Parathyroid adenoma (tissue), 2 donors: ENCODE data around the gene APOC4.

Experiments used
- H2AFZ ChIP-seq: fragments of 300-600 bp; sonication (generic); one replicate; pipeline ENCODE4 v1.7.0; 2017; ENCODE audit warnings: antibody characterized with exemption, mild to moderate bottlenecking
- H3K27ac ChIP-seq: fragments of 300-600 bp; sonication (generic); one replicate; pipeline ENCODE4 v1.7.0; 2017
- H3K27me3 ChIP-seq: fragments of 300-600 bp; sonication (generic); one replicate; pipeline ENCODE4 v1.7.0; 2017; ENCODE audit warnings: low read length; ENCODE audit not compliant: control insufficient read depth, insufficient read depth
- H3K36me3 ChIP-seq: fragments of 300-600 bp; sonication (generic); one replicate; pipeline ENCODE4 v1.7.0; 2017; ENCODE audit warnings: low read length; ENCODE audit not compliant: control insufficient read depth, insufficient read depth
- H3K4me1 ChIP-seq: fragments of 300-600 bp; sonication (generic); one replicate; pipeline ENCODE4 v1.7.0; 2017; ENCODE audit warnings: control low read depth
- H3K4me2 ChIP-seq: fragments of 300-600 bp; sonication (generic); one replicate; pipeline ENCODE4 v1.7.0; 2017; ENCODE audit warnings: low read length
- H3K4me3 ChIP-seq: fragments of 300-600 bp; sonication (generic); one replicate; pipeline ENCODE4 v1.7.0; 2017; ENCODE audit warnings: low read depth, low read length
- H3K79me2 ChIP-seq: fragments of 300-600 bp; sonication (generic); one replicate; pipeline ENCODE4 v1.7.0; 2017; ENCODE audit warnings: control low read depth
- H3K9ac ChIP-seq: fragments of 300-600 bp; sonication (generic); one replicate; pipeline ENCODE4 v1.7.0; 2017; ENCODE audit warnings: mild to moderate bottlenecking
- H3K9me3 ChIP-seq: fragments of 300-600 bp; sonication (generic); one replicate; pipeline ENCODE4 v1.7.0; 2017; ENCODE audit warnings: low read length; ENCODE audit not compliant: control insufficient read depth
- TF ChIP-seq, protein P1 (sequence below): fragments of 300-600 bp; sonication (generic); IDR thresholded peaks from one replicate; pipeline ENCODE4 v1.7.0; 2017; ENCODE audit warnings: antibody characterized with exemption, mild to moderate bottlenecking
- donor health status: primary hyperparathyroidism.

APOC4 gene

GRCh38 chr19:44988273-44988672 lies 46.2 kb downstream of the APOC4 start:
- Histone ChIP-seq H3K27me3 (no peaks in the 10 kb centered on the region), H3K36me3 (no peaks in the 10 kb centered on the region), H3K9me3 (no peaks in the 10 kb centered on the region)

DNA sequence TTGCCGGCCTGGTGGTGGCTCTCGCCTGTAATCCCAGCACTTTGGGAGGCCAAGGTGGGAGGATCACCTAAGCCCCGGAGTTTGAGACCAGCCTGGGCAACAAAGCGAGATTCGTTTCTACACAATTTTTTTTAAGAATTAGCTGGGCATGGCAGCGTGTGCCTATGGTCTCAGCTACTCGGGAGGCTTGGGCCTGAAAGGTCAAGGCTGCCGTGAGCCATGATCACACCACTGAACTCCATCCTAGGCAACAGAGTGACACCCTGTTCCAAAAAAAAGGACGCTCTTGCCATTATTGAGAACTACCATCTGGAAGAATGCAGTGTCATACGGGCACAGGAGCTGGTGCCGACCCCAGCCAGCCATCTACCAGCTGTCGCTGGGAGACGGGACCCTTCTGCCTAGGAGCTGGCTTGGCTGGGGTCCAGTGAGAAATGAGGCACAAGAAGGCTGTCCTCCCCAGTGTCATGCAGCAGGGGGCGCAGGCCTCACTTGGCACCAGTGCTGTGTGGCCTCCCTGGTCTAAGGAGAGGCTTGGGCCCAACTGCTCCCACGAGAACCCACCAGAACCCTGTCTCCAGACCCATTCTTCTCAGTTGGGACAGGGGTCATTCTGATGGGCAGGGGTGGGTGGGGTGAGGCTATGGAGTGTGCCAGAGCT lies 47.0 kb downstream of the APOC4 start:
- Histone ChIP-seq H3K4me2 (no peak overlapping the region), H3K9me3 (no peaks in the 10 kb centered on the region), H3K36me3 (no peaks in the 10 kb centered on the region), H3K4me3 (no peak overlapping the region), H2AFZ (no peak overlapping the region), H3K4me1 (no peaks in the 10 kb centered on the region), H3K27me3 (no peaks in the 10 kb centered on the region), H3K27ac (no peak overlapping the region), H3K9ac (no peak overlapping the region), H3K79me2 (no peaks in the 10 kb centered on the region)
- TF ChIP-seq, protein P1, sequence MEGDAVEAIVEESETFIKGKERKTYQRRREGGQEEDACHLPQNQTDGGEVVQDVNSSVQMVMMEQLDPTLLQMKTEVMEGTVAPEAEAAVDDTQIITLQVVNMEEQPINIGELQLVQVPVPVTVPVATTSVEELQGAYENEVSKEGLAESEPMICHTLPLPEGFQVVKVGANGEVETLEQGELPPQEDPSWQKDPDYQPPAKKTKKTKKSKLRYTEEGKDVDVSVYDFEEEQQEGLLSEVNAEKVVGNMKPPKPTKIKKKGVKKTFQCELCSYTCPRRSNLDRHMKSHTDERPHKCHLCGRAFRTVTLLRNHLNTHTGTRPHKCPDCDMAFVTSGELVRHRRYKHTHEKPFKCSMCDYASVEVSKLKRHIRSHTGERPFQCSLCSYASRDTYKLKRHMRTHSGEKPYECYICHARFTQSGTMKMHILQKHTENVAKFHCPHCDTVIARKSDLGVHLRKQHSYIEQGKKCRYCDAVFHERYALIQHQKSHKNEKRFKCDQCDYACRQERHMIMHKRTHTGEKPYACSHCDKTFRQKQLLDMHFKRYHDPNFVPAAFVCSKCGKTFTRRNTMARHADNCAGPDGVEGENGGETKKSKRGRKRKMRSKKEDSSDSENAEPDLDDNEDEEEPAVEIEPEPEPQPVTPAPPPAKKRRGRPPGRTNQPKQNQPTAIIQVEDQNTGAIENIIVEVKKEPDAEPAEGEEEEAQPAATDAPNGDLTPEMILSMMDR = peak; percentile 39

More at GRCh38 chr19:44988273-44988672, 46.2 kb downstream of the APOC4 start:
- Histone ChIP-seq H3K4me3 (no peak overlapping the region), H3K4me1 (no peaks in the 10 kb centered on the region), H2AFZ (no peak overlapping the region), H3K79me2 (no peaks in the 10 kb centered on the region), H3K27ac (no peak overlapping the region), H3K4me2 (no peak overlapping the region), H3K9ac (no peak overlapping the region)
- TF ChIP-seq, protein P1 = no peak

DNA sequence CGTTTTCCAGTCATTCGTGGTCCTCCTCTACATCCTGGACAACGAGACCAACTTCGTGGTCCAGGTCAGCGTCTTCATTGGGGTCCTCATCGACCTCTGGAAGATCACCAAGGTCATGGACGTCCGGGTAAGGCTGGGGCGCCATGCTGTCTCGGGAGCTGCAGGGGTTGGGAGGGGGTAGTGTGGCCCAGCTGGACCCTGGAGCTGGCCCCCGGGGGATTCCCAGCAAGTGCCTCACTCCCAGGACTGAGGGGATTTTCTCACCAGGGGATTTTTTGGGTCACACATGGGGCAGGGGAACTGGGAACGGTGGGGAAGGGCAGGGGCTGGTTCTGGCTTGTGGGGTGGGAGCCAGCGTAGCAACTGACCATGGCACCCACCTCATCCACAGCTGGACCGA lies 48.4 kb downstream of the APOC4 start:
- Histone ChIP-seq H3K4me2 (no peak overlapping the region), H3K9ac (no peak overlapping the region), H3K9me3 (no peaks in the 10 kb centered on the region), H3K4me1 (no peaks in the 10 kb centered on the region), H2AFZ (no peak overlapping the region), H3K27ac (no peak overlapping the region), H3K27me3 (no peaks in the 10 kb centered on the region), H3K79me2 (no peaks in the 10 kb centered on the region), H3K36me3 (no peaks in the 10 kb centered on the region), H3K4me3 (no peak overlapping the region)
- TF ChIP-seq, protein P1 = no peak

- Histone ChIP-seq H3K79me2 (no peaks in the 10 kb centered on the region), H3K4me2 (no peak overlapping the region), H3K27me3 (no peaks in the 10 kb centered on the region), H3K4me1 (no peaks in the 10 kb centered on the region), H3K4me3 (no peak overlapping the region), H2AFZ (no peak overlapping the region), H3K36me3 (no peaks in the 10 kb centered on the region), H3K27ac (no peak overlapping the region), H3K9me3 (no peaks in the 10 kb centered on the region), H3K9ac (no peak overlapping the region)
- TF ChIP-seq, protein P1 = no peak
Observed at GRCh38 chr19:44990966-44991365, 48.9 kb downstream of the APOC4 start.
